ENCODE measurements around the gene TNNT1. TPM values are rescaled to one million over a fixed set of nuclear protein-coding genes. Genes with fewer than 3 reads are reported as not detected.

The TNNT1 gene
- total RNA-seq, 2 donors from 2014 or later: not detected

DNA sequence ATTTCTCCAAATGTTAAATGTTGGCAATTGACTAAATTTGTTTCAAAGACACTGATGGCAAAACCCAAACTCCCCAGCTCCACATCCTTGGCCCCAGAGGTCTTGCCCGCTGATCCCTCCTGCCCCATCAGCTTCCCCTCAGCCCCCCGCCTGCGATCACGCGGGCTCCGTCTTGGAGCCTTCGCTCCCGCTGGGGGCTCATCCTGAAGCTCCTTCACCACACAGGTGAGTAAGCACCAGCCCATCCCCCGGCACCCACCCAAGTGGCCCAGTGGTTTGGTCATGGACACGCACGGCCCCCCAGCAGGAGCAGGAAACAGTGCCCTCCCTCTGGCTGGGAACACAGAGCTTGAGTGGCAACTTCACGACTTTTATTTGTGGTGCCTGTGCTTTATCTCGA is 58.4 kb downstream of the TNNT1 start:
- Mint-ChIP-seq H3K4me3 (no peak overlapping the region), H3K9me3 (no peaks in the 10 kb centered on the region), H3K4me1 (ENCODE audit: low read depth in 2 of 2) (peaks cover 28% of the 10 kb centered on the region in 2 donors), H3K27ac (no peak overlapping the region), H3K27me3 (peaks cover 10 to 13% of the 10 kb centered on the region in 2 donors), H3K36me3 (no peaks in the 10 kb centered on the region)
- no peak for ATAC-seq
- peak; percentile 25 for DNase-seq (ENCODE audit: low spot score)

DNA sequence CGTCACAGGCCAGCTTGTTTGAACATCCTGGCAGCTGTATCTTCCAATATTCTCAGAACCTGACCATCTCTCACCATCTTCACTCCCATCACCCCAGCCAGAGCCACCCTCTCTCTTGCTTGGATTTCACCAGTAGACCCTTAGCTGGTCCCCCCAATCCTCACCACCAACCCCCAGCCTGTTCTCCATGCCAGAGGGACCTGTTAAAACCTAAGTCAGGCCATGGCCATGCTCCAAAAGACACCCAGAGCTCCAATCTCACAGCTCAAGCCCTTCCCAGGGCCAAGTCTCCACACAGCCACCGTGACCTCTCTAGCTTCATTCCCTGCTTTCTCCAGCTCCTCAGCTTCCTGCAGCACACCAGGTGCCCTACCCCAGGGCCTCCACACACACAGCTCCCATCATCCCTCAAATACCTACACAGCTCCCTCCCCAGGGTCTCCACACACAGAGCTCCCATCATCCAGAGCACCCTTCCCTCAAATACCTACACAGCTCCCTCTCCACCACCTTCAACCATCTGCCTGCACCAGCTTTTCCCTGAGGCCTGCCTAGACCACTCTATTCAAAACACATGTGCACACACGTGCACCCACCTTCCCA is 59.6 kb downstream of the TNNT1 start:
- ATAC-seq (no peak), DNase-seq (ENCODE audit: low spot score) (no peak)
- Mint-ChIP-seq H3K9me3 (no peaks in the 10 kb centered on the region), H3K27ac (no peak overlapping the region), H3K4me3 (no peak overlapping the region), H3K36me3 (no peaks in the 10 kb centered on the region), H3K4me1 (ENCODE audit: low read depth in 2 of 2) (peaks cover 28% of the 10 kb centered on the region in 2 donors), H3K27me3 (peaks cover 10 to 13% of the 10 kb centered on the region in 2 donors)

DNA sequence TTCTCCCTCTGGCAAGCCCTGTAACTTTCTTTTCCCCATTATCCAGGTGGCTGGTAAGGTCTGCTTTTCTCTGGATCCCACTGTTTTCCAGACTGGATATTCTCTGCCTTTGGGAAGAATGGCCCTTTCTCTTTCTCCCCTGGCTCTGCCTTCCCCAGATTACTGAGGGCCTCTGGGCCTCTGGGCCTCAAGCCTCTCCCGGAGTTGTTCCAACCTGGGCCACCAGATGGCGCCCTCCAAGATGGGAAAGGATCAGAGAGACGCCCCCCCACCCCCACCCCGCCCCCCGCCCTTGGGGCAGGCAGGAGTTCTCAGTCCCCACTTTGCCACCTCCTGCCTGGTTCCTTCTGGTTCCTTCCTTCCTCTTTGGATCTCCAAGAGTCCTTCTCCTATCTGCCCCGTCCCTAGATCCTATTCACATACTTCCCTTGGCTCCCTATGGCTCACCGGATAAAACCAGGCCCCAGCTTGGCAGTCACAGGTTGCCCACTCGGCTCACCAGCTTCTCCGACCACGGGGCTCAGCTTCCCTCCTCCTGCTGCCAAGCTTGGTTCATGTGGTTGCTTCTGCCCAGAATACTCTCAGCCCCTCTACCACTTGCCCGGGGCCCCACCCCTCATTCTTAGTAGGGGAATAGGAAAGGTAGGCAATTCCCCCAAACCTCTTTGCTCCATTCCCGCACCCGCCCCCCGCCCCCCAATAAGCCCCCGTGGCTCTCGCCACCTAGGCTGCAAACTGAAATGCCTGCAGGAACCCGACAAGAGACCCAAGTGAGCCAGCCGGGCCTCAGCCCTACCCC is 60.3 kb downstream of the TNNT1 start:
- peak; percentile 78 for DNase-seq (ENCODE audit: low spot score)
- H3K9me3 Mint-ChIP-seq: no peaks in the 10 kb centered on the region
- H3K27me3 Mint-ChIP-seq: peaks cover 13 to 14% of the 10 kb centered on the region in 2 donors
- H3K4me1 Mint-ChIP-seq (ENCODE audit: low read depth in 2 of 2): peaks cover 28% of the 10 kb centered on the region in 2 donors
- H3K27ac Mint-ChIP-seq: peak overlapping the region; percentile 27 to 42
- peak overlapping the region; percentile 66 for H3K4me3 Mint-ChIP-seq
- ATAC-seq: no peak
- no peaks in the 10 kb centered on the region for H3K36me3 Mint-ChIP-seq

DNA sequence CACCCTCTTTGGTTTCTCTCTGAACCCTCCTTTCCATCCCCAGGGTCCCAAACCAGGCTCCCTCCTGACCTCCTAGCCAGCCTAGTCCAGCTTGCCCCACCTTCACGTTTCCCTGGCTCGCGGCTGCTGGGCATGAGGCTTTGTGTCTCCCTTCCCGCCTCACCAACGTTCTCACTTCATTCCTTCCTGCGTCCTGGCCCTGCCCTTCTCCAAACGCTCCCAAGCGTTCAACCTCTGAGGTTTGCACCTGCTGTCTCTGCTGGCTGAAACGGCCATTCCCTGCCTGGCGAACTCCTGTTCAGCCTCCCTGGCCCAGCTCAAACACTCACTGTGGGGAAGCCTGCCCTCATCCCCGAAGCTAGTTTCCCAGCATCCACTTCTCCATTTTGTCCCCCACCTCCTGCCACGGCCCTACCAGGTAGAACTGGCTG is 61.0 kb downstream of the TNNT1 start:
- H3K27ac Mint-ChIP-seq: peak overlapping the region; percentile 27 to 42
- DNase-seq (ENCODE audit: low spot score) (peak; percentile 25), ATAC-seq (no peak)
- no peaks in the 10 kb centered on the region for H3K9me3 Mint-ChIP-seq
- peak overlapping the region; percentile 66 for H3K4me3 Mint-ChIP-seq
- peaks cover 28 to 29% of the 10 kb centered on the region in 2 donors for H3K4me1 Mint-ChIP-seq (ENCODE audit: low read depth in 2 of 2)
- H3K27me3 Mint-ChIP-seq: peaks cover 15 to 16% of the 10 kb centered on the region in 2 donors
- H3K36me3 Mint-ChIP-seq: no peaks in the 10 kb centered on the region

DNA sequence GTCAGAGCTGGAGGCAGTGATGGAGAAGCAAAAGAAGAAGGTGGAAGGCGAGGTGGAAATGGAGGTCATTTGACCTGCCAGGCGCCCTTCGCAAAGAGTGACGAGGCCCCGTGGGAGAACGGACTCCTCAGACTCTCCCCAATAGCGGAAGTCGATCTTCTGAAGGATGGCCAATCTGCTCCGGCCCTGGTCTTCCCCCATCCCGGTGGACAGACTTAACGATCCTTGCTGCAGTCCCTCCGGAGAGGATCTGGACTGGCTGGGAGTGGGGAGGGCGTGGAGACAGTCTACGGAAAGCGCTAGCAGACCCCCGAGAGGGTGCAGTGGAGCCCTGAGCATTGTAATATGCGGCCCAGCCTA is 61.5 kb downstream of the TNNT1 start:
- Mint-ChIP-seq H3K27ac (no peak overlapping the region), H3K9me3 (peaks cover 2% of the 10 kb centered on the region), H3K36me3 (no peaks in the 10 kb centered on the region), H3K4me3 (peak overlapping the region; percentile 68), H3K27me3 (peaks cover 20 to 21% of the 10 kb centered on the region in 2 donors), H3K4me1 (ENCODE audit: low read depth in 2 of 2) (peaks cover 32 to 34% of the 10 kb centered on the region in 2 donors)
- DNase-seq (ENCODE audit: low spot score) (peak; percentile 58), ATAC-seq (no peak)

DNA sequence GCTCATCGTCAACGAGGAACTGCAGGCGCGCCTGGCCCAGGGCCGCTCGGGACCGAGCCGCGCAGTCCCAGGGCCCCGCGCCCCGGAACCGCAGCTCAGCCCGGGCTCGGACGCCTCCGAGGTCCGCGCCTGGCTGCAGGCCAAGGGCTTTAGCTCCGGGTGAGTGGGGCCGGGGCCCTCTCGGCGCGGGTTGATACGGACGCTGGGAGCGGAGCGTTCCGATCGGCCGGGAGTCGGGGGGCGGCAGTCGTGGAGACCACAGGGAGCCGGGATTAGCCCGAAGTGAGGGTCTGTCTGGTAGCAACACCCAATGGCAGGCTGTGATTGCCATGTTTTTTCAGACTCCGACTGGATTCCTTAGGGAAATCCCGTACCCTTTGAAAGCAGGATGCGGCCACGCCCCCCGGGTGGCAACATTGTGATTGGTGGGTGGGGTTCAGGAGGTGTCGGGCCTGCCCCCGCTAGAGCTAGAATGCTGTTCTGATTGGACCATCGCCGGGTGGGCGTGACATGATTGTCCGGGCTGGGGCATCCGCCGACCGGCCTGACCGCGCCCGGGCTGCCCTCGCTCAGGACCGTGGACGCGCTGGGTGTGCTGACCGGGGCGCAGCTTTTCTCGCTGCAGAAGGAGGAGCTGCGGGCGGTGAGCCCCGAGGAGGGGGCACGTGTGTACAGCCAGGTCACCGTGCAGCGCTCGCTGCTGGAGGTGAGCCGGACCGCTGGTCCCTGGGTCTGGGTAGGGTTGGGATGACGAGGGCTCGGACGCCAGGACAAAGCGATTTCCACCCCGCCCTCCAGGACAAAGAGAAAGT is 62.1 kb downstream of the TNNT1 start:
- H3K4me1 Mint-ChIP-seq (ENCODE audit: low read depth in 2 of 2): peaks cover 34 to 37% of the 10 kb centered on the region in 2 donors
- H3K36me3 Mint-ChIP-seq: no peaks in the 10 kb centered on the region
- H3K4me3 Mint-ChIP-seq: peak overlapping the region; percentile 68
- ATAC-seq (peak; percentile 76 to 90), DNase-seq (ENCODE audit: low spot score) (peak; percentile 84)
- H3K27ac Mint-ChIP-seq: no peak overlapping the region
- peaks cover 21 to 24% of the 10 kb centered on the region in 2 donors for H3K27me3 Mint-ChIP-seq
- H3K9me3 Mint-ChIP-seq: peaks cover 3% of the 10 kb centered on the region

DNA sequence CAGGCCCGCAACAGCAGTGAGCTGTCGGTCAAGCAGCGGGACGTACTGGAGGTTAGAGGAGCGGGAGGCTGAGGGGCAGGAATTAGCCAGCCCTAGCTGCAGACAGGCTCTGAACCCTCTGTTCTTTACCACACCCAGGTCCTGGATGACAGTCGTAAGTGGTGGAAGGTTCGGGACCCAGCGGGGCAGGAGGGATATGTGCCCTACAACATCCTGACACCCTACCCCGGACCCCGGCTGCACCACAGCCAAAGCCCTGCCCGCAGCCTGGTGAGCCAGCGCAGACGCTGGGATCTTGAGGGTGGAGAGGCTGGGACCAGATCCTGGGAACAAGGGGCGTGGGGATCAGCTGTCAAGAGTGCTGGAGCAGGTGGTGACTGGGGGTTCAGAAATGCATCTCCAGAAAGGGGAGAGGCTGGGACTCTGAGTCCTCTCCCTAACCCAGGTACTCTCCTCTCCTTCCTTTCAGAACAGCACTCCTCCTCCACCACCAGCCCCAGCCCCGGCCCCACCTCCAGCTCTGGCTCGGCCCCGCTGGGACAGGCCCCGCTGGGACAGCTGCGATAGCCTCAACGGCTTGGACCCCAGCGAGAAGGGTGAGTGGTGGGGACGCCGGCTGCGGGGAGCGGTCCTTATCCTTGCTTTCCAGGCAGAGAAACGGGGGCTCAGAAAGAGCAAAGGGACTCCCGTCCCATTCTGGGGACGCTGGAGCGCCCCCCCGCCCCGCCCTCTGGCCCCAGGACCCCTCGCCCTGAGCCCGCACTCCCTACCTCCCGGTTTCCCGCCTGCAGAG is 62.9 kb downstream of the TNNT1 start:
- H3K27me3 Mint-ChIP-seq: peaks cover 21 to 24% of the 10 kb centered on the region in 2 donors

DNA sequence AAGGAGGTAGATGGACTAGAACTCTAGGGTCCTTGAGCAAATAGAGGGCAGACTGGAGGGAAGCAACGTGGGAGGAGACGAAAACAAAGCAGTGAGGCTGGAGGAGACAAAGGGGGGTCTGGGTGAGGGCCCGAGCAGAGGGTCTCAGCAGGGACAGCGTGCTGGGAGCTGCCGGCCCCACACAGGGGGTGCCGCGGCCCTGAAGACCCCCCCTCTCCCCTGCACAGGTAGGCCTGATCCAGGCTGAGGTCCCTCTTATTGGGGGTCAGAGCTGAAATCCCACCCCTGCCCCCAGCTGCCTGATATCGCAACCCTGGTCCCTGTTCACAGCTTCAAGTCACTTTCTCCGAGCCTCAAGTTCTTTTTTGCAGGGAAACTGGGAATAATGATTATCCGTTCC is 64.6 kb downstream of the TNNT1 start:
- ATAC-seq (no peak), DNase-seq (ENCODE audit: low spot score) (no peak)
- H3K4me3 Mint-ChIP-seq: no peak overlapping the region
- H3K27me3 Mint-ChIP-seq: peaks cover 21 to 24% of the 10 kb centered on the region in 2 donors
- peaks cover 44 to 46% of the 10 kb centered on the region in 2 donors for H3K4me1 Mint-ChIP-seq (ENCODE audit: low read depth in 2 of 2)
- H3K27ac Mint-ChIP-seq: no peak overlapping the region
- no peaks in the 10 kb centered on the region for H3K36me3 Mint-ChIP-seq
- peaks cover 3% of the 10 kb centered on the region for H3K9me3 Mint-ChIP-seq

More for the DNA sequence above, 62.9 kb downstream of the TNNT1 start:
- peak; percentile 58 for DNase-seq (ENCODE audit: low spot score)
- Mint-ChIP-seq H3K4me3 (no peak overlapping the region), H3K27ac (no peak overlapping the region), H3K4me1 (ENCODE audit: low read depth in 2 of 2) (peaks cover 34 to 37% of the 10 kb centered on the region in 2 donors), H3K36me3 (no peaks in the 10 kb centered on the region), H3K9me3 (peaks cover 3% of the 10 kb centered on the region)
- no peak for ATAC-seq

DNA sequence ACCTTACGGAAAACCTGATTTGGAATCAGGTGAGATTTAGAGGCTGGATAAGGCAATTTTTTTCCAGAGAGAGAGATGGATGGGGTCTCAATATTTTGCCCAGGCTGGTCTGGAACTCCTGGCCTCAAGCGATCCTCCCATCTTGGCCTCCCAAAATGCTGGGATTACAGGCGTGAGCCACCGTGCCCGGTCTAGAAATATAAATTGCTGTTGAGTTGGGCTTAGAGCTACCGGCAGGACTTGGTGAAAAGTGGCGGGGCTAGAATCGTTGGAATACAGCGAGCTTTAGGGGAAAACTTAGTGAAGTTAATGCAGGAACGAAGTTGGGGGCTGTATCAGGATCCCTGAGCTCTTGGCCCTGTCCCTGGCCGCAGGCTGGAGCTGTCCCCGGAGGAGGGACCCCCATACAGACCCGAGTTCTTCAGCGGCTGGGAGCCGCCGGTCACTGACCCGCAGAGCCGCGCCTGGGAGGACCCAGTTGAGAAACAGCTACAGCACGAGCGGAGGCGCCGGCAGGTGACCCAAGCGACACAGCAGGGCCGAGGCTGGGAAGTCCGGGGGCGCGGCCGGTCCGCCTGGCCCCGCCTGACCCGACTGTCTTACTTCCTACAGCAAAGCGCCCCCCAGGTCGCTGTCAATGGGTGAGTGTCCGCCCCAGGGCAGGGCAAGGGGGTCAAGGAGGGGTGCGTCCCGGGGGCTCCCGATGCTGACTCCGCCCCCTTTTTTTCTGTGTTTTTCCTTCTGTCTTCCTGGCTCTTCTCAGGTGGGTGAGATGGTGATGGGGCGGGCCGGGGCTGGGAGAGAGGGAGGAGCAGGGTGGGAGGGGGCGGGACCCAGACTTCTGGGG is 65.8 kb downstream of the TNNT1 start:
- H3K4me3 Mint-ChIP-seq: peak overlapping the region; percentile 48
- H3K27ac Mint-ChIP-seq: peak overlapping the region in 1 of 2 donors; percentile 77
- H3K4me1 Mint-ChIP-seq (ENCODE audit: low read depth in 2 of 2): peaks cover 35 to 40% of the 10 kb centered on the region in 2 donors
- H3K9me3 Mint-ChIP-seq: peaks cover 3% of the 10 kb centered on the region
- H3K36me3 Mint-ChIP-seq: no peaks in the 10 kb centered on the region
- ATAC-seq (no peak), DNase-seq (ENCODE audit: low spot score) (peak; percentile 49)
- H3K27me3 Mint-ChIP-seq: peaks cover 15 to 17% of the 10 kb centered on the region in 2 donors

Other genes with a start within 250 kb of the TNNT1 start
- 100 to 1,000 TPM in 1 of 2 donors, 10 to 100 TPM in 1; 81.6 to 253 TPM for gene NCR1, start 243.1 kb downstream of the TNNT1 start, total RNA-seq
- 1 to 10 TPM; 1.1 to 1.2 TPM for gene NLRP7, start 201.7 kb downstream of the TNNT1 start, total RNA-seq
- gene NLRP2, start 182.8 kb downstream of the TNNT1 start, total RNA-seq: 100 to 1,000 TPM in 1 of 2 donors, 10 to 100 TPM in 1; 50.3 to 154 TPM
- under 1 TPM in 1 of 2 donors, not detected in 1; 0.22 TPM for gene GP6, start 110.9 kb downstream of the TNNT1 start, total RNA-seq
- gene RDH13, start 86.1 kb downstream of the TNNT1 start, total RNA-seq: 10 to 100 TPM; 13.4 to 31.0 TPM
- gene EPS8L1, start 73.3 kb downstream of the TNNT1 start, total RNA-seq: 1 to 10 TPM; 1.3 to 8.7 TPM
- gene PPP1R12C, start 31.6 kb downstream of the TNNT1 start, total RNA-seq: 100 to 1,000 TPM; 157 to 251 TPM
- not detected for gene TNNI3, start 8.5 kb upstream of the TNNT1 start, total RNA-seq
- gene DNAAF3, start 17.4 kb upstream of the TNNT1 start, total RNA-seq: not detected
- not detected for gene SYT5, start 31.1 kb upstream of the TNNT1 start, total RNA-seq
- gene PTPRH, start 60.3 kb upstream of the TNNT1 start, total RNA-seq: under 1 TPM in 1 of 2 donors, not detected in 1; 0.11 TPM
- gene TMEM86B, start 79.6 kb upstream of the TNNT1 start, total RNA-seq: 10 to 100 TPM in 1 of 2 donors, 1 to 10 TPM in 1; 8.3 to 31.6 TPM
- gene PPP6R1, start 109.8 kb upstream of the TNNT1 start, total RNA-seq: 100 to 1,000 TPM; 260 to 492 TPM
- 10 to 100 TPM; 38.2 to 53.1 TPM for gene HSPBP1, start 130.9 kb upstream of the TNNT1 start, total RNA-seq
- 10 to 100 TPM; 11.9 to 15.7 TPM for gene BRSK1, start 134.8 kb upstream of the TNNT1 start, total RNA-seq
- gene TMEM150B, start 176.1 kb upstream of the TNNT1 start, total RNA-seq: 1 to 10 TPM in 1 of 2 donors, under 1 TPM in 1; 0.67 to 2.7 TPM
- 10 to 100 TPM in 1 of 2 donors, 1 to 10 TPM in 1; 9.7 to 22.1 TPM for gene KMT5C, start 190.7 kb upstream of the TNNT1 start, total RNA-seq
- gene COX6B2, start 205.5 kb upstream of the TNNT1 start, total RNA-seq: not detected
- not detected for gene GARIN5B, start 214.1 kb upstream of the TNNT1 start, total RNA-seq
- under 1 TPM in 1 of 2 donors, not detected in 1; 0.78 TPM for gene IL11, start 221.3 kb upstream of the TNNT1 start, total RNA-seq
- gene TMEM190, start 227.6 kb upstream of the TNNT1 start, total RNA-seq: not detected
- 1 to 10 TPM; 5.2 to 8.3 TPM for gene TMEM238, start 235.1 kb upstream of the TNNT1 start, total RNA-seq
- 1,000 to 10,000 TPM; 1,106 to 1,518 TPM for gene RPL28, start 236.7 kb upstream of the TNNT1 start, total RNA-seq